HEK293 (cell line): Measurements from ENCODE around the gene C20orf173.

Source experiments
- SP2 ChIP-seq: fragments of 450-650 bp; formaldehyde crosslinking; IDR thresholded peaks from 2 replicates; pipeline ENCODE4 v1.5.1; 2016; ENCODE audit warnings: missing biosample characterization, missing genetic modification characterization
- ZNF366 ChIP-seq: fragments of 450-650 bp; formaldehyde crosslinking; conservative IDR thresholded peaks from 2 replicates; pipeline ENCODE4 v1.5.1; 2016; ENCODE audit warnings: missing biosample characterization, missing genetic modification characterization
- TF ChIP-seq, protein P1 (sequence below): fragments of 450-650 bp; formaldehyde crosslinking; IDR thresholded peaks from 2 replicates; pipeline ENCODE4 v1.5.1; 2016; ENCODE audit warnings: missing biosample characterization, missing genetic modification characterization

DNA sequence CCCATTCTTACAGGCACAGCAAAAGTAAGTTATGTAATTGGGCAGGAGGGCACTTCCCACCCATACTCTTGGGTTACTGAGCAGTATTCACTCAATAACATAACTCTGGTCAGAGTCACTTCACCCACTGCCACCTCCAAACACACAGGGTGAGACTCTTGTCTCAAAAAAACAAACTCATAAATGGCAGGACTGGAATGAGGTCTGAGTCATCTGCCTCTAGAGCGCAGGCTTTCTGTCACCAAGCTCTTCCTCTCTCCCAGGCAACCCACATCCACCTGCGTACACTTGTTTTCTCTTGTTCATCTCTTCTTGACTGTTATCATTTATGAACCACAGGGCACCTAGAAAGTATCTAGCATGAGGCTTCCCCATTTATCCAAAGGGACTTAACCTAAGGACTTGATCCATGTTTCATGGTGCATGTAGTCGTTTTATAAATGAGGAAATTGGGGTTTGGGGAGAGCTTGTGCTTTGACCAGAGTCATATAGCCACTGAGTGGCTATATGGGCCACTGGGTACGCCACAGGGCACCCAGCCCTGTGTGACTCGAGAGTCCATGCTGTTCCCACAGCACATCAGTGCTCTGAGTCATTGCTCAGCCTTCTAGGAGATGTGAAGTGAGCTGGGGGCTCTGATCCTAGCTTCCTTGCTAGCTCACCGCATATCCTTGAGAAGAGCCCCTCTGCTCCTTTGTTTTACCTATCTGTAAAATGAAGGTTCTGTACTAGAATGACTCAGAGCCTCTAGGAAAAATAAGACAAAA lies 22.4 kb downstream of the C20orf173 start:
- TF ChIP-seq SP2 (tag by site-specific recombination) (no peak), ZNF366 (tag by site-specific recombination) (no peak)
- TF ChIP-seq, protein P1, sequence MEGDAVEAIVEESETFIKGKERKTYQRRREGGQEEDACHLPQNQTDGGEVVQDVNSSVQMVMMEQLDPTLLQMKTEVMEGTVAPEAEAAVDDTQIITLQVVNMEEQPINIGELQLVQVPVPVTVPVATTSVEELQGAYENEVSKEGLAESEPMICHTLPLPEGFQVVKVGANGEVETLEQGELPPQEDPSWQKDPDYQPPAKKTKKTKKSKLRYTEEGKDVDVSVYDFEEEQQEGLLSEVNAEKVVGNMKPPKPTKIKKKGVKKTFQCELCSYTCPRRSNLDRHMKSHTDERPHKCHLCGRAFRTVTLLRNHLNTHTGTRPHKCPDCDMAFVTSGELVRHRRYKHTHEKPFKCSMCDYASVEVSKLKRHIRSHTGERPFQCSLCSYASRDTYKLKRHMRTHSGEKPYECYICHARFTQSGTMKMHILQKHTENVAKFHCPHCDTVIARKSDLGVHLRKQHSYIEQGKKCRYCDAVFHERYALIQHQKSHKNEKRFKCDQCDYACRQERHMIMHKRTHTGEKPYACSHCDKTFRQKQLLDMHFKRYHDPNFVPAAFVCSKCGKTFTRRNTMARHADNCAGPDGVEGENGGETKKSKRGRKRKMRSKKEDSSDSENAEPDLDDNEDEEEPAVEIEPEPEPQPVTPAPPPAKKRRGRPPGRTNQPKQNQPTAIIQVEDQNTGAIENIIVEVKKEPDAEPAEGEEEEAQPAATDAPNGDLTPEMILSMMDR = no peak
